KMS-11 (cell line): ENCODE data around the gene ARHGEF38.
"Not testable (repeated sequence)": the region's sequence is repeated elsewhere in the genome, so short reads cannot be mapped to it uniquely, and the experiment has no call there.

Experiments
- H2AFZ ChIP-seq: fragments of 200-600 bp; sonication (generic); 2 replicates; pipeline ENCODE4 v1.6.1; 2016; ENCODE audit warnings: antibody characterized with exemption, mixed run types, low read depth
- H3K27ac ChIP-seq: fragments of 200-600 bp; sonication (generic); 2 replicates; pipeline ENCODE4 v1.6.1; 2016; ENCODE audit warnings: mild to moderate bottlenecking, mixed run types
- H3K27me3 ChIP-seq: fragments of 200-600 bp; sonication (generic); 2 replicates; pipeline ENCODE4 v1.6.1; 2017; ENCODE audit warnings: mild to moderate bottlenecking, low read depth, mixed run types, moderate library complexity; ENCODE audit not compliant: insufficient read depth
- H3K36me3 ChIP-seq: fragments of 200-600 bp; sonication (generic); 2 replicates; pipeline ENCODE4 v1.6.1; 2017; ENCODE audit warnings: mild to moderate bottlenecking, mixed run types; ENCODE audit not compliant: insufficient read depth
- H3K4me1 ChIP-seq: fragments of 200-600 bp; sonication (generic); 2 replicates; pipeline ENCODE4 v1.6.1; 2016; ENCODE audit warnings: mild to moderate bottlenecking, low read depth, mixed run types; ENCODE audit not compliant: poor library complexity, severe bottlenecking
- H3K4me2 ChIP-seq: fragments of 200-600 bp; sonication (generic); 2 replicates; pipeline ENCODE4 v1.7.0; 2016; ENCODE audit warnings: mild to moderate bottlenecking, mixed run types
- H3K4me3 ChIP-seq: fragments of 200-600 bp; sonication (generic); IDR thresholded peaks from 2 replicates; pipeline ENCODE4 v1.6.1; 2017; ENCODE audit warnings: low read depth, low read length, mixed read lengths; ENCODE audit not compliant: insufficient read depth
- H3K79me2 ChIP-seq: fragments of 200-600 bp; sonication (generic); 2 replicates; pipeline ENCODE4 v1.6.1; 2016; ENCODE audit warnings: low read depth, mixed run types; ENCODE audit not compliant: insufficient read depth
- H3K9ac ChIP-seq: fragments of 200-600 bp; sonication (generic); 2 replicates; pipeline ENCODE4 v1.6.1; 2016; ENCODE audit warnings: mild to moderate bottlenecking, mixed run types
- H4K20me1 ChIP-seq: fragments of 200-600 bp; sonication (generic); 2 replicates; pipeline ENCODE4 v1.6.1; 2016; ENCODE audit warnings: mild to moderate bottlenecking, mixed run types; ENCODE audit not compliant: insufficient read depth
- TF ChIP-seq, protein P1 (sequence below): fragments of 200-600 bp; sonication (generic); conservative IDR thresholded peaks from 2 replicates; pipeline ENCODE4 v1.6.1; 2017; ENCODE audit warnings: low read depth, mild to moderate bottlenecking, antibody characterized with exemption, low read length, moderate library complexity, mixed read lengths

ARHGEF38 gene

DNA sequence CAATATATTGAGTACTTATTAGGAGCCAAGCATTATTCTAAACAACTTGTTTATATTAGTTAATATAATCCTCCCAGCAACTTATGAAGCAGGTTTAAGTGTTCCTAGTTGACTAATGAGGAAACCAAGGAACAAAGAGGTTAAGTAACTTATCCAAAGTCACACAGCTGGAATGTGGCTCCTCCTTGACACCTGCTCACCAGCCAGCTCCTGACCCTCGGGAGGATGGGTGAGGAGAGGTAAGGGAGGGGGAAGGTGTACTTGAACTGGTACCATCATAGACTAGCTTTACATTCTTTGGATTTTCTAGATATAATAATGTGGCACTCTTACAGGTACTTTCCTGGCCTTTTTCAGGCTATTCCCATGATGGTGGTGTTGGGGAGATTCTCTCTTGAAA is 50.7 kb downstream of the ARHGEF38 start:
- H3K4me1 ChIP-seq: peaks cover 45% of the 10 kb centered on the region
- H3K79me2 ChIP-seq: no peaks in the 10 kb centered on the region
- H3K9ac ChIP-seq: no peak overlapping the region
- no peaks in the 10 kb centered on the region for H3K27me3 ChIP-seq
- no peaks in the 10 kb centered on the region for H4K20me1 ChIP-seq
- TF ChIP-seq, protein P1, sequence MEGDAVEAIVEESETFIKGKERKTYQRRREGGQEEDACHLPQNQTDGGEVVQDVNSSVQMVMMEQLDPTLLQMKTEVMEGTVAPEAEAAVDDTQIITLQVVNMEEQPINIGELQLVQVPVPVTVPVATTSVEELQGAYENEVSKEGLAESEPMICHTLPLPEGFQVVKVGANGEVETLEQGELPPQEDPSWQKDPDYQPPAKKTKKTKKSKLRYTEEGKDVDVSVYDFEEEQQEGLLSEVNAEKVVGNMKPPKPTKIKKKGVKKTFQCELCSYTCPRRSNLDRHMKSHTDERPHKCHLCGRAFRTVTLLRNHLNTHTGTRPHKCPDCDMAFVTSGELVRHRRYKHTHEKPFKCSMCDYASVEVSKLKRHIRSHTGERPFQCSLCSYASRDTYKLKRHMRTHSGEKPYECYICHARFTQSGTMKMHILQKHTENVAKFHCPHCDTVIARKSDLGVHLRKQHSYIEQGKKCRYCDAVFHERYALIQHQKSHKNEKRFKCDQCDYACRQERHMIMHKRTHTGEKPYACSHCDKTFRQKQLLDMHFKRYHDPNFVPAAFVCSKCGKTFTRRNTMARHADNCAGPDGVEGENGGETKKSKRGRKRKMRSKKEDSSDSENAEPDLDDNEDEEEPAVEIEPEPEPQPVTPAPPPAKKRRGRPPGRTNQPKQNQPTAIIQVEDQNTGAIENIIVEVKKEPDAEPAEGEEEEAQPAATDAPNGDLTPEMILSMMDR: no peak
- no peak overlapping the region for H3K4me3 ChIP-seq
- H3K36me3 ChIP-seq: no peaks in the 10 kb centered on the region
- no peak overlapping the region for H3K4me2 ChIP-seq
- H2AFZ ChIP-seq: no peak overlapping the region
- no peak overlapping the region for H3K27ac ChIP-seq

DNA sequence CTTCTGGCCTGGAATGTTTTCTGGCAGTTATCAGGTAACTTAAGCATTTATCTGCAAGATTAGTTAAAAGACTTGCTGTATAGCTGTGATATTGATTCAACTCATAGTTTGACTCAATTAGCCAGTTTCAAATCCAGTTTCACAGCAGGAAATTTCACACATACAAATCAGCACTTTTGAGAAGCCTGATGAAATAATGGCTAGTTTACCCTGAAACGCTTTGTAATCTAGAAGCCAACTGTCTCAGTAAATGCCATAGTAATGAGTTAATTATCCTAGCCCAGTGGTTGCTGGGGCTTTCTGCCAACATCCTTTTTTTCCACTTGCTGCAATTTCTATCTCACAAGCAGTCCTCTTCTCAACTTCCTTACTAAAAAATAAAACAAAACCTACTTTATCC is 53.1 kb downstream of the ARHGEF38 start:
- no peak overlapping the region for H3K4me3 ChIP-seq
- no peaks in the 10 kb centered on the region for H3K79me2 ChIP-seq
- H2AFZ ChIP-seq: peak overlapping the region; percentile 28; the same call in 1 of the 2 replicates
- peak overlapping the region; percentile 10; the same call in 1 of the 2 replicates for H3K9ac ChIP-seq
- TF ChIP-seq, protein P1: no peak
- H3K4me1 ChIP-seq: peaks cover 56% of the 10 kb centered on the region
- H3K27ac ChIP-seq: peak overlapping the region; percentile 63
- no peaks in the 10 kb centered on the region for H4K20me1 ChIP-seq
- H3K36me3 ChIP-seq: no peaks in the 10 kb centered on the region
- peak overlapping the region; percentile 86 for H3K4me2 ChIP-seq
- no peaks in the 10 kb centered on the region for H3K27me3 ChIP-seq

DNA sequence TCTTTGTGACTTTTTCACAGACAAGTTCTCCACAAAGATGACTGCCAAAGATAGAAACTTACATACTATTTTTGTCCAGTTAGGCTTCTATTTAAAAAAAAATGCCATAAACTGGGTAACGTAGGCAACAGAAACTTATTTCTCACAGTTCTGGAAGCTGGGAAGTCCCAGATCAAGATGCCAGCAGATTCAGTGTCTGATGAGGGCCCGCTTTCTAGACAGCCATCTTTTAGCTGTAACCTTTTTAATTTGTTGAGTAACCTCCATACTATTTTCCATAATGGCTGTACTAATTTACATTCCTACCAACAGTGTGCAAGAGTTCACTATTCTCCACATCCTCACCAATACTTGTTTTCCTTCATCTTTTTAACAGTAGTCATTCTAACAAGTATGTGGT is 55.5 kb downstream of the ARHGEF38 start:
- H2AFZ ChIP-seq: no peak overlapping the region
- no peak overlapping the region for H3K27ac ChIP-seq
- no peak overlapping the region for H3K9ac ChIP-seq
- no peak overlapping the region for H3K4me3 ChIP-seq
- H3K36me3 ChIP-seq: no peaks in the 10 kb centered on the region
- H3K79me2 ChIP-seq: no peaks in the 10 kb centered on the region
- no peaks in the 10 kb centered on the region for H3K27me3 ChIP-seq
- peak overlapping the region; percentile 4; the same call in 1 of the 2 replicates for H3K4me2 ChIP-seq
- H4K20me1 ChIP-seq: no peaks in the 10 kb centered on the region
- H3K4me1 ChIP-seq: peaks cover 50% of the 10 kb centered on the region
- TF ChIP-seq, protein P1: no peak

DNA sequence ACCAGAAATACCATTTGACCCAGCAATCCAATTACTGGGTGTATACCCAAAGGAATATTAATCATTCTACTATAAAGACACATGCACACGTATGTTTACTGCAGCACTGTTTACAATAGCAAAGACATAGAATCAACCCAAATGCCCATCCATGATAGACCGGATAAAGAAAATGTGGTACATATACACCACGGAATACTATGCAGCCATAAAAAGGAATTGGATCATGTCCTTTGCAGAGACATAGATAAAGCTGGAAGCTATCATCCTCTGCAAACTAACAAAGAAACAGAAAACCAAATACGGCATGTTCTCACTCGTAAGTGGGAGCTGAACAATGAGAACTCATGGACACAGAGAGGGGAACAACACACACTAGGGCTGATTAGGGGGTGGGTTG is 57.4 kb downstream of the ARHGEF38 start:
- H3K36me3 ChIP-seq, H3K4me3 ChIP-seq, H3K4me2 ChIP-seq, H3K9ac ChIP-seq, H3K27ac ChIP-seq, H3K27me3 ChIP-seq, H3K79me2 ChIP-seq, H2AFZ ChIP-seq, H4K20me1 ChIP-seq: not testable (repeated sequence)
- H3K4me1 ChIP-seq: peaks cover 45% of the 10 kb centered on the region

DNA sequence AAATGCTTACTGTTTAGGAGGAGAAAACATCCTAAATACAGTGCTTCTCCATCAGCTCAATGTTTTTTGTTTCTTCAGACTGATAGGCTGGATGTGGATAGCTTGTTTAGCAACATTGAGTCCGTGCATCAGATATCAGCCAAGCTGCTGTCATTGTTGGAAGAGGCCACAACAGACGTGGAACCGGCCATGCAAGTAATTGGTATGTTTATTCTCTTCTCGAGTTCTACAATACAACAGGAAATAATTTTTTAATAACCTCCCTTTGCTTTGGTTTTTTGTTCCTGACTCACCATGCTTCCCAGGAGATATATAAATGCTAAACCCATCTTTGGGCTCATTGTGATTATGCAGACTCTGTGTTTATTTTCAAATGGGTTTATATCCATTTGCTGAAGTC is 60.9 kb downstream of the ARHGEF38 start:
- TF ChIP-seq, protein P1: no peak
- Histone ChIP-seq H4K20me1 (no peaks in the 10 kb centered on the region), H2AFZ (no peak overlapping the region), H3K79me2 (no peaks in the 10 kb centered on the region), H3K27me3 (no peaks in the 10 kb centered on the region), H3K4me1 (peaks cover 10% of the 10 kb centered on the region), H3K4me2 (no peak overlapping the region), H3K4me3 (no peak overlapping the region), H3K36me3 (no peaks in the 10 kb centered on the region), H3K9ac (no peak overlapping the region), H3K27ac (no peak overlapping the region)
